ENCODE data around the gene APOD.

Gene APOD

GRCh38 chr3:195553268-195553667, 30.5 kb downstream of the APOD start:
- no peaks in the 10 kb centered on the region for H3K9me3 ChIP-seq (ENCODE audit: severe bottlenecking)
- H3K4me3 ChIP-seq (ENCODE audit: low read depth, low read length) = no peak overlapping the region
- no peaks in the 10 kb centered on the region for H3K27me3 ChIP-seq (ENCODE audit: insufficient read depth, low read depth, severe bottlenecking)
- no peak overlapping the region for H3K27ac ChIP-seq
- no peaks in the 10 kb centered on the region for H3K36me3 ChIP-seq
- DNase-seq = no peak
- TF ChIP-seq CTCF (IDR thresholded peaks at IDR 0.05; ENCODE audit: low read depth, low read length) = no peak

GRCh38 chr3:195551381-195551978, 32.3 kb downstream of the APOD start:
- H3K4me3 ChIP-seq (ENCODE audit: low read depth, low read length) = no peak overlapping the region
- no peaks in the 10 kb centered on the region for H3K36me3 ChIP-seq
- H3K27ac ChIP-seq = no peak overlapping the region
- no peak for TF ChIP-seq CTCF (IDR thresholded peaks at IDR 0.05; ENCODE audit: low read depth, low read length)
- no peak for DNase-seq
- no peaks in the 10 kb centered on the region for H3K27me3 ChIP-seq (ENCODE audit: insufficient read depth, low read depth, severe bottlenecking)
- no peaks in the 10 kb centered on the region for H3K9me3 ChIP-seq (ENCODE audit: severe bottlenecking)

GRCh38 chr3:195550723-195551122, 33.0 kb downstream of the APOD start:
- DNase-seq = no peak
- TF ChIP-seq CTCF (IDR thresholded peaks at IDR 0.05; ENCODE audit: low read depth, low read length) = no peak
- H3K27me3 ChIP-seq (ENCODE audit: insufficient read depth, low read depth, severe bottlenecking) = no peaks in the 10 kb centered on the region
- H3K9me3 ChIP-seq (ENCODE audit: severe bottlenecking) = no peaks in the 10 kb centered on the region
- no peaks in the 10 kb centered on the region for H3K36me3 ChIP-seq
- no peak overlapping the region for H3K4me3 ChIP-seq (ENCODE audit: low read depth, low read length)
- no peak overlapping the region for H3K27ac ChIP-seq

- no peak overlapping the region for H3K27ac ChIP-seq
- no peak for TF ChIP-seq CTCF (IDR thresholded peaks at IDR 0.05; ENCODE audit: low read depth, low read length)
- H3K9me3 ChIP-seq (ENCODE audit: severe bottlenecking) = no peaks in the 10 kb centered on the region
- no peaks in the 10 kb centered on the region for H3K36me3 ChIP-seq
- DNase-seq = no peak
- H3K27me3 ChIP-seq (ENCODE audit: insufficient read depth, low read depth, severe bottlenecking) = no peaks in the 10 kb centered on the region
- H3K4me3 ChIP-seq (ENCODE audit: low read depth, low read length) = no peak overlapping the region
These were observed 33.7 kb downstream of the APOD start for GRCh38 chr3:195549931-195550519.

GRCh38 chr3:195548987-195549386, 34.8 kb downstream of the APOD start:
- no peak for TF ChIP-seq CTCF (IDR thresholded peaks at IDR 0.05; ENCODE audit: low read depth, low read length)
- no peaks in the 10 kb centered on the region for H3K36me3 ChIP-seq
- no peak for DNase-seq
- no peaks in the 10 kb centered on the region for H3K9me3 ChIP-seq (ENCODE audit: severe bottlenecking)
- H3K27ac ChIP-seq = no peak overlapping the region
- no peak overlapping the region for H3K4me3 ChIP-seq (ENCODE audit: low read depth, low read length)
- H3K27me3 ChIP-seq (ENCODE audit: insufficient read depth, low read depth, severe bottlenecking) = no peaks in the 10 kb centered on the region

- Histone ChIP-seq H3K9me3 (ENCODE audit: severe bottlenecking) (no peaks in the 10 kb centered on the region), H3K27me3 (ENCODE audit: insufficient read depth, low read depth, severe bottlenecking) (no peaks in the 10 kb centered on the region), H3K36me3 (no peaks in the 10 kb centered on the region), H3K4me3 (ENCODE audit: low read depth, low read length) (no peak overlapping the region), H3K27ac (no peak overlapping the region)
- no peak for DNase-seq
- no peak for TF ChIP-seq CTCF (IDR thresholded peaks at IDR 0.05; ENCODE audit: low read depth, low read length)
These were observed 35.2 kb downstream of the APOD start for GRCh38 chr3:195548501-195548900.

All from WERI-Rb-1 (cell line).